SK-N-SH treated with all-trans-retinoic acid at 6 μM for 48 hours (cell line): Measurements from ENCODE around the gene NFYC.

Experiments used
- ARNTL ChIP-seq: fragments of 450-650 bp; formaldehyde crosslinking; IDR thresholded peaks from 2 replicates; pipeline ENCODE4 v1.5.0; 2020; ENCODE audit warnings: low read depth, mild to moderate bottlenecking, moderate library complexity, borderline replicate concordance
- GLIS3 ChIP-seq: fragments of 250-450 bp; sonication (Bioruptor Pico); IDR thresholded peaks from 2 replicates; pipeline ENCODE4 v1.5.0; 2020; ENCODE audit warnings: mild to moderate bottlenecking, moderate library complexity
- ISL1 ChIP-seq: fragments of 250-450 bp; sonication (Bioruptor Pico); IDR thresholded peaks from 2 replicates; pipeline ENCODE4 v2.1.2; 2022; ENCODE audit warnings: mild to moderate bottlenecking, moderate library complexity
- OSR1 ChIP-seq: fragments of 250-450 bp; sonication (Bioruptor Pico); IDR thresholded peaks from 2 replicates; pipeline ENCODE4 v1.8.0; 2022; ENCODE audit warnings: moderate library complexity, mild to moderate bottlenecking, inconsistent platforms
- PPARA ChIP-seq: fragments of 250-450 bp; sonication (Bioruptor Pico); IDR thresholded peaks from 2 replicates; pipeline ENCODE4 v1.5.0; 2020; ENCODE audit warnings: mild to moderate bottlenecking, borderline replicate concordance
- SNAI2 ChIP-seq: fragments of 250-450 bp; sonication (Bioruptor Pico); IDR thresholded peaks from 2 replicates; pipeline ENCODE4 v1.5.0; 2020; ENCODE audit warnings: mild to moderate bottlenecking, moderate library complexity
- ZFP3 ChIP-seq: fragments of 250-450 bp; sonication (Bioruptor Pico); IDR thresholded peaks from 2 replicates; pipeline ENCODE4 v1.5.0; 2020; ENCODE audit warnings: mild to moderate bottlenecking, moderate library complexity
- ZFP30 ChIP-seq: fragments of 450-650 bp; formaldehyde crosslinking; IDR thresholded peaks from 2 replicates; pipeline ENCODE4 v1.5.0; 2022; ENCODE audit warnings: mild to moderate bottlenecking, moderate library complexity
- TF ChIP-seq, protein P1 (sequence below): fragments of 250-450 bp; sonication (Bioruptor Pico); IDR thresholded peaks from 2 replicates; pipeline ENCODE4 v1.5.1; 2020; ENCODE audit warnings: low read depth, mild to moderate bottlenecking, moderate library complexity
- TF ChIP-seq, protein P2 (sequence below): fragments of 250-450 bp; sonication (Bioruptor Pico); IDR thresholded peaks from 2 replicates; pipeline ENCODE4 v1.5.0; 2020; ENCODE audit warnings: mild to moderate bottlenecking, moderate library complexity
- TF ChIP-seq, protein P3 (sequence below): fragments of 250-450 bp; sonication (Bioruptor Pico); IDR thresholded peaks from 2 replicates; pipeline ENCODE4 v1.8.0; 2020; ENCODE audit warnings: mild to moderate bottlenecking, moderate library complexity, borderline replicate concordance

- TF ChIP-seq PPARA (no peak), ZFP30 (CRISPR knock-in tag) (no peak), ARNTL (no peak), ISL1 (CRISPR knock-in tag) (no peak), GLIS3 (CRISPR knock-in tag) (no peak), ZFP3 (CRISPR knock-in tag) (no peak), OSR1 (CRISPR knock-in tag) (no peak), SNAI2 (CRISPR knock-in tag) (no peak)
- TF ChIP-seq, protein P1, sequence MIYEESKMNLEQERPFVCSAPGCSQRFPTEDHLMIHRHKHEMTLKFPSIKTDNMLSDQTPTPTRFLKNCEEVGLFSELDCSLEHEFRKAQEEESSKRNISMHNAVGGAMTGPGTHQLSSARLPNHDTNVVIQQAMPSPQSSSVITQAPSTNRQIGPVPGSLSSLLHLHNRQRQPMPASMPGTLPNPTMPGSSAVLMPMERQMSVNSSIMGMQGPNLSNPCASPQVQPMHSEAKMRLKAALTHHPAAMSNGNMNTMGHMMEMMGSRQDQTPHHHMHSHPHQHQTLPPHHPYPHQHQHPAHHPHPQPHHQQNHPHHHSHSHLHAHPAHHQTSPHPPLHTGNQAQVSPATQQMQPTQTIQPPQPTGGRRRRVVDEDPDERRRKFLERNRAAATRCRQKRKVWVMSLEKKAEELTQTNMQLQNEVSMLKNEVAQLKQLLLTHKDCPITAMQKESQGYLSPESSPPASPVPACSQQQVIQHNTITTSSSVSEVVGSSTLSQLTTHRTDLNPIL = no peak
- TF ChIP-seq, protein P2, sequence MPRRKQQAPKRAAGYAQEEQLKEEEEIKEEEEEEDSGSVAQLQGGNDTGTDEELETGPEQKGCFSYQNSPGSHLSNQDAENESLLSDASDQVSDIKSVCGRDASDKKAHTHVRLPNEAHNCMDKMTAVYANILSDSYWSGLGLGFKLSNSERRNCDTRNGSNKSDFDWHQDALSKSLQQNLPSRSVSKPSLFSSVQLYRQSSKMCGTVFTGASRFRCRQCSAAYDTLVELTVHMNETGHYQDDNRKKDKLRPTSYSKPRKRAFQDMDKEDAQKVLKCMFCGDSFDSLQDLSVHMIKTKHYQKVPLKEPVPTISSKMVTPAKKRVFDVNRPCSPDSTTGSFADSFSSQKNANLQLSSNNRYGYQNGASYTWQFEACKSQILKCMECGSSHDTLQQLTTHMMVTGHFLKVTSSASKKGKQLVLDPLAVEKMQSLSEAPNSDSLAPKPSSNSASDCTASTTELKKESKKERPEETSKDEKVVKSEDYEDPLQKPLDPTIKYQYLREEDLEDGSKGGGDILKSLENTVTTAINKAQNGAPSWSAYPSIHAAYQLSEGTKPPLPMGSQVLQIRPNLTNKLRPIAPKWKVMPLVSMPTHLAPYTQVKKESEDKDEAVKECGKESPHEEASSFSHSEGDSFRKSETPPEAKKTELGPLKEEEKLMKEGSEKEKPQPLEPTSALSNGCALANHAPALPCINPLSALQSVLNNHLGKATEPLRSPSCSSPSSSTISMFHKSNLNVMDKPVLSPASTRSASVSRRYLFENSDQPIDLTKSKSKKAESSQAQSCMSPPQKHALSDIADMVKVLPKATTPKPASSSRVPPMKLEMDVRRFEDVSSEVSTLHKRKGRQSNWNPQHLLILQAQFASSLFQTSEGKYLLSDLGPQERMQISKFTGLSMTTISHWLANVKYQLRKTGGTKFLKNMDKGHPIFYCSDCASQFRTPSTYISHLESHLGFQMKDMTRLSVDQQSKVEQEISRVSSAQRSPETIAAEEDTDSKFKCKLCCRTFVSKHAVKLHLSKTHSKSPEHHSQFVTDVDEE = no peak
- TF ChIP-seq, protein P3, sequence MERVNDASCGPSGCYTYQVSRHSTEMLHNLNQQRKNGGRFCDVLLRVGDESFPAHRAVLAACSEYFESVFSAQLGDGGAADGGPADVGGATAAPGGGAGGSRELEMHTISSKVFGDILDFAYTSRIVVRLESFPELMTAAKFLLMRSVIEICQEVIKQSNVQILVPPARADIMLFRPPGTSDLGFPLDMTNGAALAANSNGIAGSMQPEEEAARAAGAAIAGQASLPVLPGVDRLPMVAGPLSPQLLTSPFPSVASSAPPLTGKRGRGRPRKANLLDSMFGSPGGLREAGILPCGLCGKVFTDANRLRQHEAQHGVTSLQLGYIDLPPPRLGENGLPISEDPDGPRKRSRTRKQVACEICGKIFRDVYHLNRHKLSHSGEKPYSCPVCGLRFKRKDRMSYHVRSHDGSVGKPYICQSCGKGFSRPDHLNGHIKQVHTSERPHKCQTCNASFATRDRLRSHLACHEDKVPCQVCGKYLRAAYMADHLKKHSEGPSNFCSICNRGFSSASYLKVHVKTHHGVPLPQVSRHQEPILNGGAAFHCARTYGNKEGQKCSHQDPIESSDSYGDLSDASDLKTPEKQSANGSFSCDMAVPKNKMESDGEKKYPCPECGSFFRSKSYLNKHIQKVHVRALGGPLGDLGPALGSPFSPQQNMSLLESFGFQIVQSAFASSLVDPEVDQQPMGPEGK (CRISPR knock-in tag) = no peak
Observed at GRCh38 chr1:40709802-40710278, 18.3 kb downstream of the NFYC start.
